MG63 (cell line): ENCODE data around the gene UNC13D. TPM values are rescaled to one million over a fixed set of nuclear protein-coding genes. Genes with fewer than 3 reads are reported as not detected.

ENCODE experiments used
- DNase-seq: peaks from one replicate; pipeline ENCODE4 v3.0.0-alpha.2; 2020
- H3K27me3 ChIP-seq: fragments of 250-450 bp; sonication (Bioruptor Pico); 2 replicates; pipeline ENCODE4 v1.5.1; 2020; ENCODE audit warnings: mild to moderate bottlenecking, moderate library complexity
- H3K36me3 ChIP-seq: fragments of 250-450 bp; sonication (Bioruptor Pico); 2 replicates; pipeline ENCODE4 v1.5.1; 2020; ENCODE audit warnings: mild to moderate bottlenecking, moderate library complexity
- H3K4me3 ChIP-seq: fragments of 250-450 bp; sonication (Bioruptor Pico); 2 replicates; pipeline ENCODE4 v1.5.1; 2020; ENCODE audit warnings: mild to moderate bottlenecking, moderate library complexity
- H3K9me3 ChIP-seq: fragments of 250-450 bp; sonication (Bioruptor Pico); 2 replicates; pipeline ENCODE4 v1.5.1; 2020; ENCODE audit warnings: mild to moderate bottlenecking, moderate library complexity
- total RNA-seq: library from RNA; depleted of rRNA; stranded (reverse); fragments of >200 nt; shearing (Covaris generic); gene quantifications from 2 replicates; pipeline ENCODE4 v1.2.3, GENCODE V29; 2014; ENCODE audit warnings: low replicate concordance

The UNC13D gene
- total RNA-seq, 1 experiment from 2014 or later, result 0.23 TPM

DNA sequence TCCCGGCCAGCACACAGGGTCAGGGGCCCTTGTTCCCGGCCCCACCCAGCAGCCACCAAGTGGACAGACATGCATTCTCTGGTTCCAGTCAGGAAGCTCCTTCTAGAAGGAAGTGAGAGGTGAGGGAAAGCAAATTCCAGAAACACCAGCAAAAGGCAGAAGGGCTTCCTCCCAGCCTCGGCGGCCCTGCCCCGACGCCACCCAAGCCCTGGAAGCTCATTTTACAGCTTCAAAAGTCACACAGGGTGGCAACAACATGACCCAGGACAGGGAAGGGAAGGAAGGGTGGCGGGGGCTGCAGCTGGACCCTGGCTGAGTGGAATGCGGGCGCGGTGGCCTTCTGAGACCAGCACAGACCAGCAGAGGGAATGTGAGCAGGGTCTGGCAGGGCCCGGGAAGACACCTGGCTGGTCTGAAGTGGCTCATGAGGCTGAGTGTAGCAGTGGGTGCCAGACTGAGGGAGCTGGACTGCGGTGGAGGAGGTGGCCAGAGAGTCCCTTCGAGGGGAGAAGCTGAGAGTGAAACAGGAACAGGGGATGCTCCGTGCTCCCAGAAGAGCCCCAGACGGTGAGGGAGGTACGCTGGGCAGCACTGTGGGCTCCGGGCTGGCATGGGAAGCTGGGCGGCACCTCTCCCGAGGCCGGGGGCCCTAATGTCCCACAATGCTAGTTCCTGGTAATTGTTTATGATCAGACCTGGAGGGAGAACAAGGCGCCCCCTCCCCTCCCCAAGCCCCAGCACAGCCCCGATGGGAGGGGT is 1.9 kb upstream of the UNC13D start:
- Histone ChIP-seq H3K9me3 (no peaks in the 10 kb centered on the region), H3K36me3 (peaks cover 30% of the 10 kb centered on the region), H3K27me3 (no peaks in the 10 kb centered on the region), H3K4me3 (no peak overlapping the region)
- DNase-seq, result no peak

GRCh38 chr17:75845058-75845711 is 981 bp upstream of the UNC13D start:
- Histone ChIP-seq H3K9me3 (no peaks in the 10 kb centered on the region), H3K4me3 (no peak overlapping the region)

GRCh38 chr17:75844530-75845057 is 390 bp upstream of the UNC13D start:
- Histone ChIP-seq H3K4me3 (no peak overlapping the region), H3K9me3 (no peaks in the 10 kb centered on the region), H3K36me3 (peaks cover 21% of the 10 kb centered on the region), H3K27me3 (no peaks in the 10 kb centered on the region)
- DNase-seq, result no peak

More at GRCh38 chr17:75845058-75845711, 981 bp upstream of the UNC13D start:
- H3K27me3 ChIP-seq, result no peaks in the 10 kb centered on the region
- H3K36me3 ChIP-seq, result peaks cover 21% of the 10 kb centered on the region
- DNase-seq, result peak; percentile 61

DNA sequence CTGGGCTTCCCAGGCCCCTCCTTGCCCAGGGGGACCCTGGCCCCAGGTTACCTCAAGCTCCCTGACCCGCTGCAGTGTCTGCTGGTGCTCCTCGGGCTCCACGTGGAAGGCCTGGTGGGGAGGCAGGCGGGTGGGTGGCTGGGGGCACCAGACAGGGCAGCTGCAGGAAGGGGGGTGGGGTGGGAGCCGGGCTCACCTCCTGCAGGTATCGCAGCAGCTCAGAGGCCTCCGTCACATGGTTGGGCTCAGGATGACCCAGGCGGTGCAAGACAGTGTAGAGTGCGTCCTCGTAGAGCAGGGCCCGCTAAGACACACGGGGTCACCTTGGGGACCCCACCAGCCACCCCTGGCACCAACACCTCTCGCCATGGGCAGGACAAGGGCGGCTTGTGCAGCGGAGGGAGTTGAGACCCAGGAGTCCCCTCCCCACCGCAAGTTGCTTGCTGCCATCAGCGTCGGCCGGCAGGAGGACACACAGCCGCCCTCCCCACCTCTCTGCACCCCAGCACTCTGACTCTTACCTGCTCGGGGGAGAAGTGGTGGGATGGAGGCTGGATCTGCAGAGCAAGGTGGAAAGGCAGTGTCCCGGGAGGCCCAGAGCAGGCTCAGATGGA is 1.1 kb downstream of the UNC13D start:
- Histone ChIP-seq H3K36me3 (peaks cover 18% of the 10 kb centered on the region), H3K4me3 (no peak overlapping the region), H3K9me3 (no peaks in the 10 kb centered on the region), H3K27me3 (no peaks in the 10 kb centered on the region)
- no peak for DNase-seq

DNA sequence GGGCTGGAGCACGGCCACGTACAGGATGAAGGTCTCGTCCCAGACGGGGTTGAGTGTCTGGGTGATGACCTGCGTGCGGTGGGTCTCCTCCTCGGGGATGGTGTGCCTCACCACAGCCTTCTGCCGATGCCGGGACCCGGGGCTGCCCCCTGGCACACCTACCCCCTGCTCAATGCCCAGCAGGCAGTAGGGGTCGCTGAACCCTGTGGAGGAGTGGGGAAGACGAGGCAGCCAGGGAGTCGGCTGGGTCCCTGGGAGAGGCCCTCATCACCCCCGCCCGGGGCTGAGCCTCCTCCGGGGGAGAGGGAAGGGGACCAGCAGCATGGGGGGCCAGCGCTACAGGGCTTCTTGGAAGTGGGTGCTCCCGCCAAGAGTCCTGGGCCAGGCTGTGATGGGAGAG is 1.8 kb downstream of the UNC13D start:
- no peak for DNase-seq
- peaks cover 12% of the 10 kb centered on the region for H3K36me3 ChIP-seq
- H3K27me3 ChIP-seq, result no peaks in the 10 kb centered on the region
- H3K9me3 ChIP-seq, result no peaks in the 10 kb centered on the region
- no peak overlapping the region for H3K4me3 ChIP-seq

GRCh38 chr17:75840799-75841164 is 3.4 kb downstream of the UNC13D start:
- Histone ChIP-seq H3K9me3 (no peaks in the 10 kb centered on the region), H3K36me3 (0 out of 2 replicates have a peak, but pooled peaks cover 1% of the 10 kb centered on the region), H3K4me3 (no peak overlapping the region), H3K27me3 (no peaks in the 10 kb centered on the region)
- no peak for DNase-seq

DNA sequence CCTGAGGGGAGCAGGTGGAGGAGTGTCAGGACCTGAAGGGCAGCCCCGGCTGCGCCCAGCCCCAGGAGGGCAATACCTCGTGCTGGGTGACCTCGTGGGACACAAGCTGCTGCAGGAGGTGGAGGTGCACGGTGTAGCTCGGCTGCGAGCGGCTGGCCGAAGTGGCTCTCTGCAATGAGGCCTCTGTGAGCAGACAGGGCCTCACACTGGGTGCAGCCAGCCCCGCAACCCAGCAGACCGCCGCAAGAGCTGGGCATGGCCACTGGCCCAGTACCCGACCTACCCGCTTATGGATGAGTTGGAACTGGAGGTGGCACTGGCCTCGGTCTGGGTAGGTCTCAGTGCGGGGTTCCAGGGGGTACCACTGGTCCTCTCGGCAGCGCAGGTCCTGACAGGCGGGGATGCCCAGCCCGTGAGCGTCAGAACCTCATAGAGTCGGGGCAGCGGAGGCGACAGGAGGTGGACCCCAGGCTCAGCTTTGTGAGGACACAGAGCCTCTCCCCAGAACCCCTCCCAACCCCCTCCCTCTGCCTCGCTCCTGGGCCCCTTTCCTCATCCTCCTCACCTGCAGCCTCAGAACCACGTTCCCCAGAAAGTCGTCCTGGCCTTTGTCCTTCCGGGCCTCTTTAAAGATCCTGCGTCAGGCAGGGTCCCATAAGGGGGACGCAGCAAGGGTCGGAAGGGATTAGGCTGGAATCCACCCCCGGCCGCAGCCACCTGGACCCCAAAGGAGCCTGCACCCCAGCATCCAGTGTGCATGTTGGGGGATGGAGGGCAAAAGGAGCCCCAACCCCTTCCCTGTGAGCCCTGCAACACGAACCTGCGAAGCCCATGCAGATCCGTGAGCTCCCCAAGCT is 4.0 kb downstream of the UNC13D start:
- Histone ChIP-seq H3K36me3 (no peaks in the 10 kb centered on the region), H3K4me3 (no peak overlapping the region), H3K9me3 (no peaks in the 10 kb centered on the region), H3K27me3 (no peaks in the 10 kb centered on the region)
- no peak for DNase-seq

GRCh38 chr17:75838410-75838809 is 5.8 kb downstream of the UNC13D start:
- Histone ChIP-seq H3K4me3 (no peak overlapping the region), H3K27me3 (no peaks in the 10 kb centered on the region), H3K9me3 (no peaks in the 10 kb centered on the region), H3K36me3 (no peaks in the 10 kb centered on the region)
- DNase-seq, result no peak

GRCh38 chr17:75837899-75838298 is 6.3 kb downstream of the UNC13D start:
- Histone ChIP-seq H3K9me3 (no peaks in the 10 kb centered on the region), H3K27me3 (no peaks in the 10 kb centered on the region), H3K36me3 (no peaks in the 10 kb centered on the region), H3K4me3 (no peak overlapping the region)
- DNase-seq, result no peak

- Histone ChIP-seq H3K27me3 (no peaks in the 10 kb centered on the region), H3K36me3 (no peaks in the 10 kb centered on the region), H3K4me3 (no peak overlapping the region), H3K9me3 (no peaks in the 10 kb centered on the region)
- DNase-seq, result no peak
Measured at GRCh38 chr17:75836605-75837004, 7.6 kb downstream of the UNC13D start.

- no peaks in the 10 kb centered on the region for H3K27me3 ChIP-seq
- H3K9me3 ChIP-seq, result no peaks in the 10 kb centered on the region
- no peak overlapping the region for H3K4me3 ChIP-seq
- no peak for DNase-seq
- no peaks in the 10 kb centered on the region for H3K36me3 ChIP-seq
Measured at GRCh38 chr17:75835654-75835987, 8.6 kb downstream of the UNC13D start.

- no peak for DNase-seq
- no peaks in the 10 kb centered on the region for H3K27me3 ChIP-seq
- no peaks in the 10 kb centered on the region for H3K36me3 ChIP-seq
- no peak overlapping the region for H3K4me3 ChIP-seq
- no peaks in the 10 kb centered on the region for H3K9me3 ChIP-seq
Measured at GRCh38 chr17:75834928-75835653, 9.1 kb downstream of the UNC13D start.

- no peaks in the 10 kb centered on the region for H3K9me3 ChIP-seq
- no peak overlapping the region for H3K4me3 ChIP-seq
- no peaks in the 10 kb centered on the region for H3K27me3 ChIP-seq
- DNase-seq, result no peak
- no peaks in the 10 kb centered on the region for H3K36me3 ChIP-seq
Measured at GRCh38 chr17:75834279-75834920, 9.8 kb downstream of the UNC13D start.

DNA sequence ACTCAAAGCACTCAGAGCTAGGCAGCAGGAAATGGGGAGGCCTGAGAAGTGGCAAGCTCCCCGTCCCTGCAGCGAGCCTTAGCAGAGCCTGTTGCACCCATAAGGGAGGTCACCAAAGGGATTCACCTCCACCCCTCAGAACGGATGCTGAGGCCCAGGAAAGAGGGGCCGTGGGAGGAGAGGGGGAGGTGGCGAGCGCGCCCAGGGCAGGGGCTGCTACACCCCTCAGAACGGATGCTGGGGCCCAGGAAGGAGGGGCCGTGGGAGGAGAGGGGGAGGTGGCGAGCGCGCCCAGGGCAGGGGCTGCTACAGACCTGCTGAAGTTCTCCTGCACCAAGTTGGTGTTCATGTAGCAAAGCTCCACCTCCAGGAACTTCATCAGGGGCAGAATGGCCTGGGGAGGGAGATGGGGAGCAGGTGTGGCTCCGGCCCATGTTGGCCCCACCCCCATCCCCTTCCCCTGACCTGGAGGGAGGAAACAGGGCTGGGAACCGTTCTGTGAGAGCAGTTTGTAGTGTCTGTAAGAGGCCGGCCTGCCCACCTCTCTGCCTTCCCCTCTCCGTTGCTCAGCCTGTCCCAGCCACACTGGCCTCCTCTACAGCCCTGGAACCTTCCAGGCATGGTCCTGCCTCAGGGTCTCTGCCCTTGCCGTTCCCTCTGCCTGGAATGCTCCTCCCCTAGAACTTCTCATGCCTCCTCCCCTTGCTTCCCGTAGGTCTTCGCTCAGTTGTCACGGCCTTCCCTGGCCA is 11.4 kb downstream of the UNC13D start:
- Histone ChIP-seq H3K36me3 (no peaks in the 10 kb centered on the region), H3K4me3 (no peak overlapping the region)
- DNase-seq, result no peak

GRCh38 chr17:75832164-75832651 is 12.0 kb downstream of the UNC13D start:
- Histone ChIP-seq H3K36me3 (no peaks in the 10 kb centered on the region), H3K4me3 (no peak overlapping the region), H3K9me3 (no peaks in the 10 kb centered on the region), H3K27me3 (no peaks in the 10 kb centered on the region)
- DNase-seq, result peak; percentile 29

More for the DNA sequence above, 11.4 kb downstream of the UNC13D start:
- H3K27me3 ChIP-seq, result no peaks in the 10 kb centered on the region
- H3K9me3 ChIP-seq, result no peaks in the 10 kb centered on the region
